GM04504 (cell line): Measurements from ENCODE around the gene PSMA6.
"Not testable (repeated sequence)": the region's sequence is repeated elsewhere in the genome, so short reads cannot be mapped to it uniquely, and the experiment has no call there.

Experiments
- DNase-seq: peaks from one replicate; pipeline ENCODE4 v3.0.0-alpha.2; 2012; ENCODE audit warnings: low read depth

PSMA6 gene

GRCh38 chr14:35285168-35286002, 6.8 kb upstream of the PSMA6 start:
- no peak for DNase-seq

- DNase-seq, result no peak
These were observed 6.1 kb upstream of the PSMA6 start for GRCh38 chr14:35286003-35286600.

- DNase-seq, result no peak
These were observed 5.5 kb upstream of the PSMA6 start for GRCh38 chr14:35286707-35287106.

- DNase-seq, result no peak
These were observed 4.7 kb upstream of the PSMA6 start for GRCh38 chr14:35287431-35288013.

DNA sequence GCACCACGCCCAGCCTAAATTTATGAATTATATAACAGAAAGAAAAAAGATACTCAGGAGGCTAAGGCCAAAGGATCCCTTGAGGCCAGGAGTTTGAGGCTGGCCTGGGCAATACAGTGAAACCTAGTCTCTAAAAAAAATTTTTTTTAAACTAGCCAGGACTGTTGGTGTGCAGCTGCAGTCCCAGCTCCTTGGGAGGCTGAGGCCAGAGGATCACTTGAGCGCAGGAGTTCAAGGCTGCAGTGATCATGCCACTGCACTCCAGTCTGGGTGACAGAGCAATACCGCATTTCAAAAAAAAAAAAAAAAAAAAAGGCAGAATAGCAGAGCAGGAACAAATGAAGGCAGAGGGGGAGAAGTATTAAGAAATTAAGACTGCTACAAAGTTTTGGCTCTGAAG, 2.6 kb upstream of the PSMA6 start:
- DNase-seq, result no peak

DNA sequence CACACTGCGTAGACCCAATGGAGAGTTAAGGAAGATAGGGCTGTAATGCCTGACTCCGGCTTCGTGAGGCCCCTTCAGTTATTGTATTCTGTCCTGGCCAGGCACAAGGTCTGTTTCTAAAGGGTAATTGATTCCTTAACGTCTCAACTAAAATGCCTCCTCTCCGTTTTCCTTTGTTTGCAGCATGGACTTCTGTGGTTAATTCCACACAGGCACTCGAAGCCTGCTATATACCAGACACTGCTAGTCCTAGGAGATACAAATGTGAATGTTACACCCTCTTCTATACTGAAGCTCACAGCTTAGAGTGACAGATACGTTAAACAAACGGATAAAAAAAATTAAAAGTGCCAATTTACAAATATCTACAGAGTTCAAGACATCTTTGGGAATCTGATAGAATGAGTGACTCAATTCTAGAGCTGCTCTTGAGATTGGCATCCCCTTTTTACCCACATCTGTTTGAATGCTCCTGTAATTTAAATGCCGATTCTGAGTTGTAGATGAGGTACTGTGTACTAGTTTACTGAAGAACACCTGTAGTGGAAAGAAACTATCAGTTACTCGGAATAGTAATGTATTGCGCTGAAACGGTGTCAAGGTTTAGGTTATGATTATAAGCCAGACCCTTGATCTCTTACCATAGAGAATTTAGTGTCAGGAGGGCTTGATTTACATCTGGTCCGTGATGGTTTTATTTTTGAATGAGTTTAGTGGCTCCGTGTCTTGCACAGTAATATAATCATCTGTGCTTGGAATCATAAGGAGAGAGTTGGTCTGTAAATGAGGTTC, 784 bp downstream of the PSMA6 start:
- no peak for DNase-seq

GRCh38 chr14:35295845-35296161, 3.6 kb downstream of the PSMA6 start:
- no peak for DNase-seq

GRCh38 chr14:35296545-35296944, 4.4 kb downstream of the PSMA6 start:
- DNase-seq, result no peak

DNA sequence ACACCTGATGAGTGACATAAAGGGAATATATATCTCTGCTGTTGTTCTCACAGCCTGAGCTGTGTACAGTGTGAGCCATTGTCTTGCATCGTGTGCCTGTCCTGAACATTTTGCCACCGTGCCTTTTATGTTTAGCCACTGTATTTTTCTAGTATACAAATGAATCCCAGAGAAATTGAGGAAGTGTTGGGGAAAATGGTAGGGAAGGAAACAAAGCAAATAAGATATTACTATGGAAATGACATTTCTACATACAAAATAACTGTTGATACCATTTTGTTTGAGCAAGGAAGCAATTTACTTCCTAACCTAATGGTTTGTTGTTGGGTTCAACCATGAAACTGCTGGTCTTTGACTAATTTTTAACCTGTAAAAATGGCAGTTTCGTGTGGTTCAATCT, 5.5 kb downstream of the PSMA6 start:
- no peak for DNase-seq

GRCh38 chr14:35298351-35298750, 6.2 kb downstream of the PSMA6 start:
- no peak for DNase-seq

DNA sequence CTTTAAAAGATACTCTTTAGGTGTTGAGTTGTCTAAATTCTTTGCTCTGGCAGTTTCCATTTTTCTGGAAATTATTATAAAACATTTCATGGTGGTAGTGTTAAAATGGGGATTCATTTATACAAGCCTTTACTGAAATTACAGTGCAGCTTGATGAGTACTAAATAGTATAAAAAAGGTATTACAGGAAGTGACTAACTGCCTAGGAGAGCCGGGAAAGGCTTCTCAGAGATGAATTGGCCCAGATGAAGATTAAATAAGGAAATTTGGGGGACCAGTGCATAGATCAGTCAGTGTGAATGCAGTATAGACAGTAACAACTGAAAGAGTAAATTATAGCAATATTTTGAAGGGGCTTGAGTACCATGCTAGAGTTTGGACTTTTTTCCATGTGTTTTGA, 7.5 kb downstream of the PSMA6 start:
- no peak for DNase-seq

DNA sequence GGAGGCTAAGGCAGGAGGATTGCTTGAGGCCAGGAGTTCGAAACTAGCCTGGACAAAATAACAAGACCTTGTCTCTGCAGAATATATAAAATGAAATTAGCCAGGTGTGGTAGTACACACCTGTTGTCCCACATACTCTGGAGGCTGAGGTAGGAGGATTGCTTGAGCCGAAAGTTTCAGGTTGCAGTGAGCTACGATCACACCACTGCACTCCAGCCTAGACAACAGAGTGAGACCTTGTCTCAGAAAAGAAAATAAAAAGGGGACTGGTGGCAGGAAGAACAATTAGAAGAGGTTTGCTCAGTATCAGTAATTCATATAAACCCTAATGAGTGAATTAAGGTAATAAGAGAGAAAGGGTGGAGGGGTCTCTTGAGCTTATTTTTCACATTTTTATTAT, 8.0 kb downstream of the PSMA6 start:
- DNase-seq, result no peak

DNA sequence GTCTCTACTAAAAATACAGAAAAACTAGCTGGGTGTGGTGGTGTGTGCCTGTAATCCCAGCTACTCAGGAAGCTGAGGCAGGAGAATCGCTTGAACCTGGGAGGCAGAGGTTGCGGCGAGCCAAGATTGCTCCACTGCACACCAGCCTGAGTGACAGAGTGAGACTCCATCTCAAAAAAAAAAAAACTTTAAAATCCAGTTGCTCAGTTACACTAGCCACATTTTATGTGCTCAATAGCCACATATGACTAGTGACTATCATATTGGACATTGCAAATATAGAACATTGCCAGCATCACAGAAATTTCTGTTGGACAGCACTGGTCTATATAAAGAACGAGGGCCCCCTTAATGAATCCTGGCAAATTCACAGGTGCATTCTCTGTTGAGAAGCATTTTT, 9.2 kb downstream of the PSMA6 start:
- DNase-seq, result not testable (repeated sequence)

GRCh38 chr14:35301735-35302528, 9.8 kb downstream of the PSMA6 start:
- no peak for DNase-seq

- DNase-seq, result no peak
These were observed 11.2 kb downstream of the PSMA6 start for GRCh38 chr14:35303149-35303935.

DNA sequence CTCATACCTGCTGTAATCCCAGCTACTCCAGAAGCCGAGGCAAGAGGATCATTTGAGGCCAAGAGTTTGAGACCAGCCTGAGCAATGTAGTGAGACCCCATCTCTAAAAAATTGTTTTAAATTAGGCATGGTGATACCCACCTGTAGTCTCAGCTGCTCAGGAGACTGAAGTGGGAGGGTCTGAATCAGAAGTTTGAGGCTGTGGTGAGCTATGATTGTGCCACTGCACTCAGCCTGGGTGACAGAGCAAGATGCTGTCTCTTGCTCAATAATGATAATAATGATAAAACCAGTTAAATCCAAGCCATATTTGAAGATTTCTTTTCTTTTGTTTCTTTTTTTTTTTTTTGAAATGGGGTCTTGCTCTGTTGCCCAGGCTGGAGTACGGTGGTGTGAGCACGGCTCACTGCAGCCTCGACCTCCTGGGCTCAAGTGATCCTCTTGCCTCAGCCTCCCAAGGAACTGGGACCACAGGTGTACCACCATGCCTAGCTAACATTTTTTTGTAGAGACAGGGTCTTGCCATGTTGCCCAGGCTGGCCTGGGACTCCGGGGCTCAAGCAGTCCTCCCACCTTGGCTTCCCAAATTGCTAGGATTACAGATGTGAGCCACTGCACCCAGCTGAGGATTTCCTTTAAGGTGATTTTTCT, 12.8 kb downstream of the PSMA6 start:
- no peak for DNase-seq

- DNase-seq, result no peak
These were observed 13.5 kb downstream of the PSMA6 start for GRCh38 chr14:35305633-35306032.

DNA sequence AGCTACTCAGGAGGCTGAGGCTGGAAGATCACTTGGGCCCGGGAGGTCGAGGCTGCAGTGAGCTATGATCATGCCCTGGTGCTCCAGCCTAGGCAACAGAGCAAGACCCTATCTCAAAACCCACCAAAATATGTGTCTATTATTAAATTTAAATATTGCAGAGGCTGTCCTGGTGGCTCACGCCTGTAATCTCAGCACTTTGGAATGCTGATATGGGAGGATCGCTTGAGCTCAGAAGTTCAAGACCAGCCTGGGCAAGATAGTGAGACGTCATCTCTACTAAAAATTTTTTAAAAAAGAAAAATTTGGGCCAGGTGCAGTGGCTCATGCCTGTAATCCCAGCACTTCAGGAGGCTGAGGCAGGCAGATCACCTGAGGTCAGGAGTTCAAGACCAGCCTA, 13.9 kb downstream of the PSMA6 start:
- DNase-seq, result no peak

GRCh38 chr14:35317820-35318219, 25.6 kb downstream of the PSMA6 start:
- DNase-seq, result no peak

- no peak for DNase-seq
These were observed 27.3 kb downstream of the PSMA6 start for GRCh38 chr14:35319509-35319908.

DNA sequence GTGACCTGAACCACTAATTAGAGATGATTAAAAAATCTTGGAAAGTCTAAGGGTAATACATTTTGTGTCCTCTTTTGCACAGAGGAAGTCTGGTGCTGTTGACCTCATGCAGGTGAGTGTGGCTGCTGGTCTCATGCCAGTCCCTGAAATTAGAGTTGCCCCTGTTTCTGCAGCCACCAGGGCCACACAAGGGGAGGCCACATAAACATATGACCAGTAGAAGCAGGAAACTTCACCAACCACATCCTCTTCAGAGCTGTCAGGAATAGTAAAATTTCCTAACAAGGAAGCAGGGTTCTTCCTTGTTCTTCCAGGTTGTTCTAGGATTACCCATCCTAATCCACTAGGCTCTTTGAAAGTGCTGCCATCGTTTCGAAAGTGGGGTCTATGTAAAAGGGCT, 28.3 kb downstream of the PSMA6 start:
- no peak for DNase-seq
